ENCODE measurements around the gene XYLT1.

DNA sequence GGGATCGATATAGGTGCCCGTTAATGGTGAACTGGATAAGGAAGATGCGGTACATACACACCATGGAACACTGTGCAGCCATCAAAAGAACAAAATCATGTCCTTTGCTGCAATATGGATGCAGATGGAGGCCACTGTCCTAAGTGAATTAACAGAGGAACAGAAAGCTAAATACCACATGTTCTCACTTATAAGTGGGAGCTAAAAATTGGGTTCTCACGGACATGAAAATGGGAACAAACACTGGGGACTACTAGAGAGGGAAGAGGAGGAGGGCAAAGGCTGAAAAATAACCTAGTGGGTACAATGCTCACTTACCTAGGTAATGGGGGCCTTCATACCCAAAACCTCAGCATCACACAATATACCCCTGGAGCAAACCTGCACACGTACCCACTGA, 302.6 kb downstream of the XYLT1 start:
- TF ChIP-seq POLR2A (IDR thresholded peaks at IDR 0.05): no peak
- TF ChIP-seq, protein P1, sequence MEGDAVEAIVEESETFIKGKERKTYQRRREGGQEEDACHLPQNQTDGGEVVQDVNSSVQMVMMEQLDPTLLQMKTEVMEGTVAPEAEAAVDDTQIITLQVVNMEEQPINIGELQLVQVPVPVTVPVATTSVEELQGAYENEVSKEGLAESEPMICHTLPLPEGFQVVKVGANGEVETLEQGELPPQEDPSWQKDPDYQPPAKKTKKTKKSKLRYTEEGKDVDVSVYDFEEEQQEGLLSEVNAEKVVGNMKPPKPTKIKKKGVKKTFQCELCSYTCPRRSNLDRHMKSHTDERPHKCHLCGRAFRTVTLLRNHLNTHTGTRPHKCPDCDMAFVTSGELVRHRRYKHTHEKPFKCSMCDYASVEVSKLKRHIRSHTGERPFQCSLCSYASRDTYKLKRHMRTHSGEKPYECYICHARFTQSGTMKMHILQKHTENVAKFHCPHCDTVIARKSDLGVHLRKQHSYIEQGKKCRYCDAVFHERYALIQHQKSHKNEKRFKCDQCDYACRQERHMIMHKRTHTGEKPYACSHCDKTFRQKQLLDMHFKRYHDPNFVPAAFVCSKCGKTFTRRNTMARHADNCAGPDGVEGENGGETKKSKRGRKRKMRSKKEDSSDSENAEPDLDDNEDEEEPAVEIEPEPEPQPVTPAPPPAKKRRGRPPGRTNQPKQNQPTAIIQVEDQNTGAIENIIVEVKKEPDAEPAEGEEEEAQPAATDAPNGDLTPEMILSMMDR (IDR thresholded peaks at IDR 0.05): no peak

All from thyroid gland (tissue), 4 donors.